ENCODE results near the gene SCN4A.
A peak's percentile ranks its signal among the peaks of the same experiment; 100 is the strongest.
"Not testable (repeated sequence)": the region's sequence is repeated elsewhere in the genome, so short reads cannot be mapped to it uniquely, and the experiment has no call there.

SCN4A gene

GRCh38 chr17:63914471-63914870 lies 58.2 kb downstream of the SCN4A start:
- no peak for DNase-seq (ENCODE audit: low read depth)
- no peak overlapping the region for H3K4me3 ChIP-seq (ENCODE audit: low read length)
- no peak for TF ChIP-seq CTCF (conservative IDR thresholded peaks at IDR 0.05; ENCODE audit: low read depth, low read length)

GRCh38 chr17:63911657-63912100 lies 61.0 kb downstream of the SCN4A start:
- DNase-seq (ENCODE audit: low read depth) = no peak
- H3K4me3 ChIP-seq (ENCODE audit: low read length) = no peak overlapping the region
- peak; percentile 70 for TF ChIP-seq CTCF (conservative IDR thresholded peaks at IDR 0.05; ENCODE audit: low read depth, low read length)

- no peak for DNase-seq (ENCODE audit: low read depth)
- no peak for TF ChIP-seq CTCF (conservative IDR thresholded peaks at IDR 0.05; ENCODE audit: low read depth, low read length)
Observed at GRCh38 chr17:63911041-63911635, 61.6 kb downstream of the SCN4A start, which contains the start of gene CSHL1. CSHL1 (minus strand) TSS chr17:63911258; CDS start chr17:63911196, 62 bp downstream.

GRCh38 chr17:63910096-63910495 lies 62.6 kb downstream of the SCN4A start:
- DNase-seq (ENCODE audit: low read depth) = no peak
- no peak overlapping the region for H3K4me3 ChIP-seq (ENCODE audit: low read length)
- no peak for TF ChIP-seq CTCF (conservative IDR thresholded peaks at IDR 0.05; ENCODE audit: low read depth, low read length)

More at GRCh38 chr17:63911041-63911635, 61.6 kb downstream of the SCN4A start, which contains the start of gene CSHL1:
- no peak within 1 kb of the TSS for H3K4me3 ChIP-seq (ENCODE audit: low read length)

- not testable (repeated sequence) for H3K4me3 ChIP-seq (ENCODE audit: low read length); DNase-seq (ENCODE audit: low read depth)
Observed at GRCh38 chr17:63909586-63909985, 63.1 kb downstream of the SCN4A start.

- DNase-seq (ENCODE audit: low read depth); H3K4me3 ChIP-seq (ENCODE audit: low read length): not testable (repeated sequence)
- peak; percentile 36 for TF ChIP-seq CTCF (conservative IDR thresholded peaks at IDR 0.05; ENCODE audit: low read depth, low read length)
Observed at GRCh38 chr17:63907161-63907778, 65.4 kb downstream of the SCN4A start.

GRCh38 chr17:63904796-63905195 lies 67.9 kb downstream of the SCN4A start:
- DNase-seq (ENCODE audit: low read depth); H3K4me3 ChIP-seq (ENCODE audit: low read length): not testable (repeated sequence)

- TF ChIP-seq CTCF (conservative IDR thresholded peaks at IDR 0.05; ENCODE audit: low read depth, low read length) = peak; percentile 35
- H3K4me3 ChIP-seq (ENCODE audit: low read length); DNase-seq (ENCODE audit: low read depth): not testable (repeated sequence)
Observed at GRCh38 chr17:63903787-63904201, 68.9 kb downstream of the SCN4A start.

- DNase-seq (ENCODE audit: low read depth); H3K4me3 ChIP-seq (ENCODE audit: low read length): not testable (repeated sequence)
Observed at GRCh38 chr17:63901971-63902370, 70.7 kb downstream of the SCN4A start.

- not testable (repeated sequence) for DNase-seq (ENCODE audit: low read depth); H3K4me3 ChIP-seq (ENCODE audit: low read length)
Observed at GRCh38 chr17:63898899-63899798, 73.6 kb downstream of the SCN4A start.
